HG02623 (cell line): ENCODE measurements around the gene SEMA4D.
"Not testable (repeated sequence)": the region's sequence is repeated elsewhere in the genome, so short reads cannot be mapped to it uniquely, and the experiment has no call there.

Experiments
- ATAC-seq: cut with Tn5 transposase; IDR thresholded peaks from one replicate; pipeline ENCODE4 v1.9.1; 2021; ENCODE audit warnings: moderate library complexity; ENCODE audit not compliant: unreplicated experiment

SEMA4D gene

DNA sequence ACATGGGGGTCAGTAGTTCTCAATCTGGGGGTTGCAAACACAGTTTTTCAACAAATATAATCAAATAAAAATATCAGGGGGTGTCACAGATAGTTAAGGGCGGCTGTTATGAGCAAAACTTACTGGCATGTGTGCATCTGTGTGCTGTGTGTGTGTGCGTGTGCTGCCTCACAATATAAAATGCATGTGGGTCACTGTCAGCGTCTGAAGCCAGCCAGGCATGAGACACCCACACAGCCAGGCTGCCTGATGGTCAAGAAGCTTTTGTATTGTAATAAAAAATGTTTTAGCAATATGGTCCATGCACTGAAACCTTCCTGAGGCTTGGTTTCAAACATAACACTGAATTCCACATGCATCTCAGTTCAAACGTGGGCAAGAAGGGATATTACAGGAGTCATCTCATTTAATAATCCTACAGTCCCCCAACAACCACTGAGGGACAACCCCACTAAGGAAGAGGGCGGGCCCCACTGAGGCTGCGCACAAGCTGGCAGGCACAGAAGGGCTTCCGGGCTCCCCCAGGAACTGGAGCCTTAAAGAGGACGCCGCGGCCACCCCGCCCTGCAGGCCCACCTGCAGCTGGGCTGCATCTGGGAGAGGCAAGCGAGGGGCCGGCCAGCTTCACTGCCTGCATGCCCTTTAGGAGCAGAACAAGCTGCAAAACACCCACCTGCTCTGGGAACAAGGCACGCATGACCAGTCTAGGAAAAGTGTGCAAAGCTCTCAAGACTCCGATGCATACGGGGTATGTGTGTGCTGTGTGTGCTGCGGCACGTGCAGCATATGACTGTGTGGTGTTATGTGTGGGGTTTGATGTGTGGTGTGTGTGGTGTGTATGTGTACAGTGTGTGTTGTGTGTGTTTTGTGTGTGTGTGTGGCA lies 14.1 kb downstream of the SEMA4D start:
- ATAC-seq = peak; percentile 75

- no peak for ATAC-seq
Observed at GRCh38 chr9:89482901-89483361, 15.0 kb downstream of the SEMA4D start.

GRCh38 chr9:89482056-89482851 lies 15.7 kb downstream of the SEMA4D start:
- no peak for ATAC-seq

DNA sequence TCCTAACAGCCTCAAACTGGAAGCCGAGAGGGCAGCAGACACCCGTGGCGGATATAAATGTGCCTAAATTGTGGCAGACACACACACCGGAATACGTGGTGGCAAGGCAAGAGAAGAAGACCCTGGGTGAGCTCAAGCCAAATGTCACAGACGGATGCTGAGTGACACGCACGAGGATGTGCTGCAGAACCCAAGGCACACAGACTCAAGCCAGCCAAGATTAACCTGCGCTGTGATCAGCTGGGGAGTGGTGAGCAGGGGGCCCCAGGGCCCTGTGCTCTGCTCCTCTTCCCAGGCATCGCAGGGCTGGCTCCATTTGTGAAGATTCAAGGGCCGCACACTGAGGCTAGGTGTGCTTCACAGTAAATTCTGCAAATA lies 16.4 kb downstream of the SEMA4D start:
- ATAC-seq = no peak

DNA sequence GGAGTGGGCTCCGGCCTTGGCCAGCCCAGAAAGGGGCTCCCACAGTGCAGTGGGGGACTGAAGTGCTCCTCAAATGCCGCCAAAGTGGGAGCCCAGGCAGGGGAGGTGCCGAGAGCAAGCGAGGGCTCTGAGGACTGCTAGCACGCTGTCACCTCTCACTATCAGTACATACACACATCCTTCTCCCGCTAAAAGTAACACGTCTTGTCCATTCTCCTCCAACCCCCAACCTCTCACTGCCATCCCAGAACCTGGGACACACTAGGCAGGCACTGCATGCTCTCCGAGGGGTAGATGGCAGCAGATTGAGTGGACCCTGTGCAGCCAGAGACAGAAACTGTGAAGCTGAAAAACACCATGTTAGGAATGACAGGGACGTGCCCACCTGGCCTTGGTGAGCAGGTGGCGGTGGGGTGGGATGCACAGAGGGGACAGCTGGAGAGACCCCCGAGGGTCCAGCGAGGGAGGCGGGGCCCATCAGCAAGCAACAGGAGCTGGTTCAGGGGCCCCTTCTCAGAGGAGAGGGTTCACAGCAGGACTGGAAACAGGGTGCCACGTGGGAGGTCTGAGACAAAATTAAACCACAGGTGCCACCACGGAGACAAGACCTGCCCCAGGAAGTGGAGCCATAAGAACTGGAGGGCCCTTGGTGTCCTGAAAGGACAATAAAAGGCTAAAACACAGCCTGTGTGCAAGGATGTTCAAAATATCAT lies 16.9 kb downstream of the SEMA4D start:
- no peak for ATAC-seq

DNA sequence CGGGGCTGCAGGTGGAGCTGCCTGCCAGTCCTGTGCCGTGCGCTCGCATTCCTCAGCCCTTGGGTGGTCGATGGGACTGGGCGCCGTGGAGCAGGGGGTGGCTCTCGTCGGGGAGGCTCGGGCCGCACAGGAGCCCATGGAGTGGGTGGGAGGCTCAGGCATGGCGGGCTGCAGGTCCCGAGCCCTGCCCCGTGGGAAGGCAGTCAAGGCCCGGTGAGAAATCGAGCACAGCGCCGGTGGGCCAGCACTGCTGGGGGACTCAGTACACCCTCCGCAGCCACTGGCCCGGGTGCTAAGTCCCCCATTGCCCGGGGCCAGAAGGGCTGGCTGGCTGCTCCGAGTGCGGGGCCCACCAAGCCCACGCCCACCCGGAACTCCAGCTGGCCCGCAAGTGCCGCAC lies 17.5 kb downstream of the SEMA4D start:
- ATAC-seq = not testable (repeated sequence)

DNA sequence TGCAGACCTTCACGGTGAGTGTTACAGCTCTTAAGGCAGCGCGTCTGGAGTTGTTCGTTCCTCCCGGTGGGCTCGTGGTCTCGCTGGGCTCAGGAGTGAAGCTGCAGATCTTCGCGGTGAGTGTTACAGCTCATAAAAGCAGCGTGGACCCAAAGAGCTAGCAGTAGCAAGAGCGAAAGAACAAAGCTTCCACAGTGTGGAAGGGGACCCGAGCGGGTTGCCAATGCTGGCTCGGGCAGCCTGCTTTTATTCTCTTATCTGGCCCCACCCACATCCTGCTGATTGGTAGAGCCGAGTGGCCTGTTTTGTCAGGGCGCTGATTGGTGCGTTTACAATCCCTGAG lies 18.3 kb downstream of the SEMA4D start:
- not testable (repeated sequence) for ATAC-seq

GRCh38 chr9:89478821-89479668 lies 18.9 kb downstream of the SEMA4D start:
- ATAC-seq = no peak

GRCh38 chr9:89477811-89478630 lies 19.9 kb downstream of the SEMA4D start:
- no peak for ATAC-seq

DNA sequence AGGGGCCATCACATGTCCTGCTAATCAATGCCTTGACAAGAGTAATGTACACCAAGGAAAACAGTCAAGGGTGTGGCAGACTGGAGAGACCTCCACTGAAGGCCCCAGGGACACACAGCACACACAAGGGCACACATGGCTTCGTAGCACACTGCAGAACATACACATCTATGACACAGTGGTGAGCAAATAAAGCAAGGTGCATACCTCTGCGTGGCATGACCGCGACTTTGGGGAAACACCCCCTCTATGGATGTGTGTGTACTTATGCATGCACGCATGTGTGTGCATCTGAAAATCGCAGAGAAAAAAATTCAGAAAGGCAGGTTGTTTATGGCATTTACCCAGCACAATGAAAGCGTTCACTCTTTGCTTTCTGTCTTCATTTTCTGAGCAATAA lies 20.5 kb downstream of the SEMA4D start:
- no peak for ATAC-seq

DNA sequence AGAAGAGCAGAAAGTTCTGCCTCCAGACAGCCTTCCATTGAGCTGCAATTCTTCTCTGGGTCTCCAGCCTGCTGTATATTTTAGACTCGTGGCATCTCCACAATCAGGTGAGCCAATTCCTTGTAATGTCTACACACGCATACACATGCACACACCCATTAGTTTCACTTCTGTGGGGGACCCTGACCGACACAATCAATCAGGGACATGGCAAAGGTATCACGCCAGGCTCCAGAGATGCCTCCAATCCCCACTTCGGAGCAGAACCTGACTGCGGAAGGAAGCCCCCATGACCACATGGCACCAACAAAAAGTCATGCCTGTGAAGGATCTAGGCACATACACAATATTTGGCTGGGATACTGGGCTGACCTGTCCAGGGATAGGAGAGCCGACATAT lies 21.4 kb downstream of the SEMA4D start:
- no peak for ATAC-seq

- no peak for ATAC-seq
Observed at GRCh38 chr9:89475891-89476440, 21.9 kb downstream of the SEMA4D start.

GRCh38 chr9:89474939-89475338 lies 23.0 kb downstream of the SEMA4D start:
- ATAC-seq = no peak

- ATAC-seq = no peak
Observed at GRCh38 chr9:89473762-89474469, 24.0 kb downstream of the SEMA4D start.

DNA sequence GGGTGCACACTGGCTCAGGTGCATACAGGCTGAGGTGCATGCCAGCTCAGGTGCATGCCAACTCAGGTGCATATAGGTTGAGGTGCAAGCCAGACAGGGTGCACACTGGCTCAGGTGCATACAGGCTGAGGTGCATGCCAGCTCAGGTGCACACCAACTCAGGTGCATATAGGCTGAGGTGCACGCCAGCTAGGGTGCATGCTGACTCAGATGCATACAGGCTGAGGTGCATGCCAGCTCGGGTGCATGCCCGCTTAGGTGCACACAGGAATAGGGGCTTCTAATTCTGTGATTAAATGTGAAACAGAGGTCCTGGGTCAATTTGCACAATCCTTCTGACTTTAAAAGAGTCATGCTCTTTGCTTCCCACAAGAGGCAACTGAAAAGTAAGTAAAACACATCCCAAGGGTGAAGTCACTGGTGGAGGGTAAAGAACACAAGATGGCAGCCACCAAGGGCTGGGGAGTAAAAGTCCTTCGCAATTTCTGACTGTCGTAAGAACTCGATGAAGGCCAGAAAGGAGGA lies 26.1 kb downstream of the SEMA4D start:
- not testable (repeated sequence) for ATAC-seq

- ATAC-seq = no peak
Observed at GRCh38 chr9:89471390-89471789, 26.5 kb downstream of the SEMA4D start.

GRCh38 chr9:89470224-89470839 lies 27.6 kb downstream of the SEMA4D start:
- no peak for ATAC-seq

- no peak for ATAC-seq
Observed at GRCh38 chr9:89469003-89469402, 28.9 kb downstream of the SEMA4D start.
